ENCODE data around the gene SPC24.
"Not testable (repeated sequence)": the region's sequence is repeated elsewhere in the genome, so short reads cannot be mapped to it uniquely, and the experiment has no call there.

SPC24 gene

GRCh38 chr19:11121963-11122362 lies 33.6 kb downstream of the SPC24 start:
- not testable (repeated sequence) for DNase-seq

GRCh38 chr19:11116507-11116906 lies 39.1 kb downstream of the SPC24 start:
- no peak for DNase-seq

GRCh38 chr19:11115895-11116446 lies 39.6 kb downstream of the SPC24 start:
- DNase-seq, result no peak

GRCh38 chr19:11115042-11115441 lies 40.5 kb downstream of the SPC24 start:
- no peak for DNase-seq

- DNase-seq, result no peak
These were observed 42.4 kb downstream of the SPC24 start for GRCh38 chr19:11113140-11113708.

- no peak for DNase-seq
These were observed 43.8 kb downstream of the SPC24 start for GRCh38 chr19:11111771-11112144.

GRCh38 chr19:11111117-11111770 lies 44.3 kb downstream of the SPC24 start:
- DNase-seq, result no peak

GRCh38 chr19:11108746-11109145 lies 46.8 kb downstream of the SPC24 start:
- DNase-seq, result no peak

GRCh38 chr19:11106477-11106876 lies 49.1 kb downstream of the SPC24 start:
- no peak for DNase-seq

GRCh38 chr19:11105014-11105636 lies 50.5 kb downstream of the SPC24 start:
- no peak for DNase-seq

- not testable (repeated sequence) for DNase-seq
These were observed 51.9 kb downstream of the SPC24 start for GRCh38 chr19:11103667-11104066.

GRCh38 chr19:11102944-11103343 lies 52.6 kb downstream of the SPC24 start:
- no peak for DNase-seq

GRCh38 chr19:11101057-11101456 lies 54.5 kb downstream of the SPC24 start:
- no peak for DNase-seq

- DNase-seq, result no peak
These were observed 55.5 kb downstream of the SPC24 start for GRCh38 chr19:11100049-11100448.

- DNase-seq, result no peak
These were observed 56.7 kb downstream of the SPC24 start for GRCh38 chr19:11098861-11099260.

- DNase-seq, result no peak
These were observed 57.3 kb downstream of the SPC24 start for GRCh38 chr19:11098327-11098726.

GRCh38 chr19:11097367-11097766 lies 58.2 kb downstream of the SPC24 start:
- DNase-seq, result not testable (repeated sequence)

GRCh38 chr19:11096210-11096841 lies 59.3 kb downstream of the SPC24 start:
- DNase-seq, result no peak

Measured in CD4-positive, alpha-beta T cell treated with Interleukin-15 for 1 hour (primary cell).